ENCODE results near the gene ADAM33. TPM values are rescaled to one million over a fixed set of nuclear protein-coding genes. Genes with fewer than 3 reads are reported as not detected.

ADAM33 gene
- polyA plus RNA-seq, 1 experiment = 16.3 TPM

- TF ChIP-seq CTCF (IDR thresholded peaks at IDR 0.05; ENCODE audit: low read depth, low read length) = no peak
- ChIA-PET POLR2A (no interaction called here), CTCF (interaction anchor here (0.7 to 8.1 kb wide), 4 partner anchors 9 to 289 kb away, joined by 3 to 46 read pairs (median 3); no protein-coding TSS in a partner anchor)
- no peak for DNase-seq (ENCODE audit: low read depth, low spot score)
- Histone ChIP-seq H3K27ac (ENCODE audit: low read depth, low read length) (no peak overlapping the region), H3K27me3 (ENCODE audit: control insufficient read depth, insufficient read depth, low read length) (peaks cover 27% of the 10 kb centered on the region), H3K9me3 (ENCODE audit: control insufficient read depth, insufficient read depth, low read length) (peaks cover 11% of the 10 kb centered on the region), H3K4me3 (ENCODE audit: low read depth, low read length) (no peak overlapping the region)
Observed at GRCh38 chr20:3701061-3701998, 19.5 kb upstream of the ADAM33 start.

GRCh38 chr20:3699037-3699436 lies 17.2 kb upstream of the ADAM33 start:
- ChIA-PET POLR2A (no interaction called here), CTCF (interaction anchor here (8.1 kb wide), 1 partner anchor 11 kb away, joined by 46 read pairs; no protein-coding TSS in a partner anchor)
- Histone ChIP-seq H3K27me3 (ENCODE audit: control insufficient read depth, insufficient read depth, low read length) (peaks cover 18% of the 10 kb centered on the region), H3K27ac (ENCODE audit: low read depth, low read length) (no peak overlapping the region), H3K9me3 (ENCODE audit: control insufficient read depth, insufficient read depth, low read length) (peaks cover 13% of the 10 kb centered on the region), H3K4me3 (ENCODE audit: low read depth, low read length) (no peak overlapping the region)
- no peak for DNase-seq (ENCODE audit: low read depth, low spot score)
- no peak for TF ChIP-seq CTCF (IDR thresholded peaks at IDR 0.05; ENCODE audit: low read depth, low read length)

GRCh38 chr20:3698591-3699001 lies 16.8 kb upstream of the ADAM33 start:
- CTCF ChIA-PET = interaction anchor here (8.1 kb wide), 1 partner anchor 12 kb away, joined by 46 read pairs; no protein-coding TSS in a partner anchor
- POLR2A ChIA-PET = no interaction called here
- DNase-seq (ENCODE audit: low read depth, low spot score) = no peak

GRCh38 chr20:3697588-3698305 lies 15.9 kb upstream of the ADAM33 start:
- no peak for TF ChIP-seq CTCF (IDR thresholded peaks at IDR 0.05; ENCODE audit: low read depth, low read length)
- Histone ChIP-seq H3K4me3 (ENCODE audit: low read depth, low read length) (no peak overlapping the region), H3K9me3 (ENCODE audit: control insufficient read depth, insufficient read depth, low read length) (peaks cover 13% of the 10 kb centered on the region), H3K27me3 (ENCODE audit: control insufficient read depth, insufficient read depth, low read length) (peaks cover 18% of the 10 kb centered on the region), H3K27ac (ENCODE audit: low read depth, low read length) (no peak overlapping the region)
- ChIA-PET CTCF (interaction anchor here (8.1 kb wide), 1 partner anchor 13 kb away, joined by 46 read pairs; no protein-coding TSS in a partner anchor), POLR2A (no interaction called here)
- DNase-seq (ENCODE audit: low read depth, low spot score) = no peak

More at GRCh38 chr20:3698591-3699001, 16.8 kb upstream of the ADAM33 start:
- H3K27me3 ChIP-seq (ENCODE audit: control insufficient read depth, insufficient read depth, low read length) = peaks cover 18% of the 10 kb centered on the region
- no peak overlapping the region for H3K27ac ChIP-seq (ENCODE audit: low read depth, low read length)
- no peak overlapping the region for H3K4me3 ChIP-seq (ENCODE audit: low read depth, low read length)
- TF ChIP-seq CTCF (IDR thresholded peaks at IDR 0.05; ENCODE audit: low read depth, low read length) = no peak
- peaks cover 13% of the 10 kb centered on the region for H3K9me3 ChIP-seq (ENCODE audit: control insufficient read depth, insufficient read depth, low read length)
